Neuronal stem cell (in vitro differentiated cells): ENCODE results near the gene FAM3B.

Experiments
- DNase-seq: peaks from one replicate; pipeline ENCODE4 v3.0.0-alpha.2; 2013; ENCODE audit warnings: low spot score
- H2AFZ ChIP-seq: one replicate; pipeline ENCODE4 v1.6.1; 2013; ENCODE audit warnings: mild to moderate bottlenecking, low read length, inconsistent platforms
- H2AK5ac ChIP-seq: 2 replicates; pipeline ENCODE4 v1.6.1; 2013; ENCODE audit warnings: low read depth, mild to moderate bottlenecking, inconsistent platforms, low read length, moderate library complexity, mixed read lengths
- H2BK120ac ChIP-seq: 2 replicates; pipeline ENCODE4 v1.6.1; 2013; ENCODE audit warnings: low read depth, mild to moderate bottlenecking, inconsistent platforms, low read length, moderate library complexity, mixed read lengths
- H2BK12ac ChIP-seq: one replicate; pipeline ENCODE4 v1.6.1; 2013; ENCODE audit warnings: low read length, inconsistent platforms
- H2BK15ac ChIP-seq: 2 replicates; pipeline ENCODE4 v1.6.1; 2013; ENCODE audit warnings: mild to moderate bottlenecking, low read length, inconsistent platforms, mixed read lengths
- H2BK5ac ChIP-seq: one replicate; pipeline ENCODE4 v1.6.1; 2013; ENCODE audit warnings: inconsistent platforms, mild to moderate bottlenecking, low read length, moderate library complexity
- H3K14ac ChIP-seq: one replicate; pipeline ENCODE4 v1.6.1; 2013; ENCODE audit warnings: low read length, inconsistent platforms
- H3K18ac ChIP-seq: 2 replicates; pipeline ENCODE4 v1.6.1; 2013; ENCODE audit warnings: low read length, inconsistent platforms
- H3K23ac ChIP-seq: 2 replicates; pipeline ENCODE4 v1.6.1; 2013; ENCODE audit warnings: low read depth, mild to moderate bottlenecking, mixed read lengths, low read length, inconsistent platforms; ENCODE audit not compliant: poor library complexity
- H3K27ac ChIP-seq: replicated peaks from 3 replicates; pipeline ENCODE4 v1.5.1; 2013; ENCODE audit warnings: low read length, inconsistent platforms
- H3K27me3 ChIP-seq, 3 experiments: 2 replicates each; pipeline ENCODE4 v1.6.1; 2013; ENCODE audit warnings: low read length in 3 of 3, mild to moderate bottlenecking in 2 of 3, inconsistent platforms in 1 of 3, low read depth in 1 of 3, mixed read lengths in 1 of 3, moderate library complexity in 1 of 3; ENCODE audit not compliant: control insufficient read depth in 3 of 3, insufficient read depth in 3 of 3
- H3K36me3 ChIP-seq, 2 donors: replicated peaks in 1 of 2; 2 replicates each; pipeline ENCODE4 v1.6.1; 2013; ENCODE audit warnings: low read length in 2 of 2; ENCODE audit not compliant: control insufficient read depth in 2 of 2, insufficient read depth in 2 of 2
- H3K4ac ChIP-seq: 2 replicates; pipeline ENCODE4 v1.6.1; 2013; ENCODE audit warnings: inconsistent platforms, mild to moderate bottlenecking, low read length, moderate library complexity
- H3K4me1 ChIP-seq, 2 donors: 1 replicate in 1 of 2; 2 replicates in 1 of 2; pipeline ENCODE4 v1.6.1; 2013; ENCODE audit warnings: low read length in 2 of 2, low read depth in 1 of 2; ENCODE audit not compliant: control insufficient read depth in 2 of 2, insufficient read depth in 1 of 2
- H3K4me2 ChIP-seq: one replicate; pipeline ENCODE4 v1.6.1; 2013; ENCODE audit warnings: mild to moderate bottlenecking, low read length, inconsistent platforms; ENCODE audit not compliant: insufficient read depth, poor library complexity, severe bottlenecking
- H3K4me3 ChIP-seq, 2 donors: 2 replicates each; pipeline ENCODE4 v1.5.1; 2013; ENCODE audit warnings: low read length in 2 of 2, mild to moderate bottlenecking in 2 of 2, inconsistent platforms in 1 of 2, moderate library complexity in 1 of 2
- H3K79me1 ChIP-seq: one replicate; pipeline ENCODE4 v1.6.1; 2013; ENCODE audit warnings: low read depth, mild to moderate bottlenecking, inconsistent platforms, low read length, moderate library complexity
- H3K9ac ChIP-seq: one replicate; pipeline ENCODE4 v1.6.1; 2013; ENCODE audit warnings: mild to moderate bottlenecking, low read depth, low read length, inconsistent platforms; ENCODE audit not compliant: poor library complexity
- H3K9me3 ChIP-seq, 2 donors: replicated peaks in 1 of 2; 2 replicates each; pipeline versions ENCODE3 to v1.6.1; 2013; ENCODE audit warnings: low read length in 2 of 2, mild to moderate bottlenecking in 2 of 2, inconsistent platforms in 1 of 2, low read depth in 1 of 2, mixed read lengths in 1 of 2, moderate library complexity in 1 of 2; ENCODE audit not compliant: control insufficient read depth in 2 of 2, insufficient read depth in 1 of 2
- H4K8ac ChIP-seq: one replicate; pipeline ENCODE4 v1.6.1; 2013; ENCODE audit warnings: low read depth, mild to moderate bottlenecking, inconsistent platforms, low read length, moderate library complexity
- H4K91ac ChIP-seq: one replicate; pipeline ENCODE4 v1.6.1; 2013; ENCODE audit warnings: low read length, low read depth, mild to moderate bottlenecking, inconsistent platforms; ENCODE audit not compliant: poor library complexity
- WGBS, 2 donors: extraction: QIAGEN DNeasy Blood & Tissue Kit; methylation state at CpG; one replicate each; pipeline ENCODE4 v1.1.7; 2013; ENCODE audit warnings: missing lambda C conversion rate in 2 of 2, mixed read lengths in 1 of 2; ENCODE audit not compliant: insufficient read length in 2 of 2, insufficient replicate concordance in 1 of 2; ENCODE audit errors: extremely low coverage in 2 of 2; 5-methylcytosine and 5-hydroxymethylcytosine counted together

FAM3B gene

GRCh38 chr21:41346758-41347157, 30.2 kb downstream of the FAM3B start:
- Histone ChIP-seq H2AK5ac (no peak overlapping the region), H3K4ac (no peak overlapping the region), H2BK12ac (no peak overlapping the region), H2BK15ac (no peak overlapping the region), H3K18ac (no peak overlapping the region), H3K23ac (no peak overlapping the region), H3K4me3 (no peak overlapping the region), H2BK120ac (no peak overlapping the region), H3K4me1 (peaks cover 0 to 2% of the 10 kb centered on the region in 2 donors), H3K9me3 (peaks cover 0 to 1% of the 10 kb centered on the region in 2 donors), H3K36me3 (no peaks in the 10 kb centered on the region), H4K8ac (no peak overlapping the region), H3K4me2 (no peak overlapping the region), H2AFZ (no peak overlapping the region), H3K9ac (no peak overlapping the region), H3K14ac (no peak overlapping the region), H4K91ac (no peak overlapping the region), H3K79me1 (no peaks in the 10 kb centered on the region), H3K27ac (no peak overlapping the region), H3K27me3 (no peaks in the 10 kb centered on the region), H2BK5ac (no peak overlapping the region)
- WGBS, 2 donors, result no CpG with 5 or more reads among the region's 8 CpGs
- DNase-seq, result no peak

GRCh38 chr21:41348434-41348833, 31.8 kb downstream of the FAM3B start:
- Histone ChIP-seq H4K8ac (no peak overlapping the region), H3K14ac (no peak overlapping the region), H2AFZ (no peak overlapping the region), H2BK120ac (no peak overlapping the region), H3K9me3 (no peaks in the 10 kb centered on the region), H3K23ac (no peak overlapping the region), H3K18ac (no peak overlapping the region), H3K4ac (no peak overlapping the region), H2AK5ac (no peak overlapping the region), H2BK12ac (no peak overlapping the region), H3K4me1 (peaks cover 0 to 2% of the 10 kb centered on the region in 2 donors), H3K4me2 (no peak overlapping the region), H2BK5ac (no peak overlapping the region), H3K9ac (no peak overlapping the region), H2BK15ac (no peak overlapping the region), H4K91ac (no peak overlapping the region), H3K36me3 (no peaks in the 10 kb centered on the region), H3K27ac (no peak overlapping the region), H3K27me3 (no peaks in the 10 kb centered on the region), H3K4me3 (no peak overlapping the region), H3K79me1 (no peaks in the 10 kb centered on the region)
- WGBS, 2 donors, result no CpG with 5 or more reads among the region's 6 CpGs
- DNase-seq, result no peak

GRCh38 chr21:41349126-41349525, 32.5 kb downstream of the FAM3B start:
- H2BK15ac ChIP-seq, result no peak overlapping the region
- no peaks in the 10 kb centered on the region for H3K27me3 ChIP-seq
- H3K4ac ChIP-seq, result no peak overlapping the region
- H3K23ac ChIP-seq, result no peak overlapping the region
- no peak overlapping the region for H2BK12ac ChIP-seq
- no peak overlapping the region for H3K4me2 ChIP-seq
- DNase-seq, result no peak
- peaks cover 0 to 2% of the 10 kb centered on the region in 2 donors for H3K4me1 ChIP-seq
- H3K27ac ChIP-seq, result no peak overlapping the region
- no peak overlapping the region for H3K14ac ChIP-seq
- no peaks in the 10 kb centered on the region for H3K9me3 ChIP-seq
- no peak overlapping the region for H3K9ac ChIP-seq
- H3K18ac ChIP-seq, result no peak overlapping the region
- no peaks in the 10 kb centered on the region for H3K79me1 ChIP-seq
- no peak overlapping the region for H2AFZ ChIP-seq
- no peaks in the 10 kb centered on the region for H3K36me3 ChIP-seq
- no CpG with 5 or more reads among the region's 7 CpGs for WGBS, 2 donors
- no peak overlapping the region for H2AK5ac ChIP-seq
- no peak overlapping the region for H4K91ac ChIP-seq
- no peak overlapping the region for H4K8ac ChIP-seq
- no peak overlapping the region for H2BK120ac ChIP-seq
- no peak overlapping the region for H3K4me3 ChIP-seq
- H2BK5ac ChIP-seq, result no peak overlapping the region

GRCh38 chr21:41349619-41350390, 33.2 kb downstream of the FAM3B start:
- no peak overlapping the region for H2AK5ac ChIP-seq
- H3K27me3 ChIP-seq, result no peaks in the 10 kb centered on the region
- H2BK12ac ChIP-seq, result no peak overlapping the region
- H3K4ac ChIP-seq, result no peak overlapping the region
- no peak overlapping the region for H2BK15ac ChIP-seq
- no peak overlapping the region for H3K4me2 ChIP-seq
- H3K36me3 ChIP-seq, result no peaks in the 10 kb centered on the region
- H3K4me1 ChIP-seq, result peaks cover 0 to 2% of the 10 kb centered on the region in 2 donors
- no peaks in the 10 kb centered on the region for H3K9me3 ChIP-seq
- no peak overlapping the region for H3K27ac ChIP-seq
- H3K9ac ChIP-seq, result no peak overlapping the region
- no peak overlapping the region for H4K91ac ChIP-seq
- H2AFZ ChIP-seq, result no peak overlapping the region
- no peak overlapping the region for H3K14ac ChIP-seq
- no peak for DNase-seq
- no peak overlapping the region for H3K4me3 ChIP-seq
- peak overlapping the region; percentile 35 for H3K18ac ChIP-seq
- H3K23ac ChIP-seq, result no peak overlapping the region
- H4K8ac ChIP-seq, result no peak overlapping the region
- no peak overlapping the region for H2BK5ac ChIP-seq
- H3K79me1 ChIP-seq, result no peaks in the 10 kb centered on the region
- no CpG with 5 or more reads among the region's 19 CpGs for WGBS, 2 donors
- H2BK120ac ChIP-seq, result no peak overlapping the region
